Liver (tissue), 9 donors: Measurements from ENCODE around the gene ACOT7. TPM values are rescaled to one million over a fixed set of nuclear protein-coding genes. Genes with fewer than 3 reads are reported as not detected.

Source experiments
- DNase-seq: peaks from one replicate; pipeline ENCODE4 v3.0.0-alpha.2; 2017; ENCODE audit warnings: low spot score
- H3K27ac ChIP-seq, 2 donors: one replicate each; pipeline ENCODE4 v1.7.0; 2013; ENCODE audit warnings: inconsistent platforms in 2 of 2, low read length in 2 of 2, control low read depth in 1 of 2, low read depth in 1 of 2, mild to moderate bottlenecking in 1 of 2
- H3K27me3 ChIP-seq, 4 donors: one replicate each; pipeline versions ENCODE4 v1.6.1 to v1.7.0; 2013; ENCODE audit warnings: low read length in 3 of 4, inconsistent platforms in 1 of 4, mild to moderate bottlenecking in 1 of 4, moderate library complexity in 1 of 4; ENCODE audit not compliant: control insufficient read depth in 4 of 4, insufficient read depth in 4 of 4
- H3K36me3 ChIP-seq, 4 donors: one replicate each; pipeline versions ENCODE4 v1.6.1 to v1.7.0; 2013; ENCODE audit warnings: low read length in 3 of 4, mild to moderate bottlenecking in 3 of 4, low read depth in 1 of 4, moderate library complexity in 1 of 4; ENCODE audit not compliant: control insufficient read depth in 4 of 4, insufficient read depth in 3 of 4
- H3K4me1 ChIP-seq, 4 donors: one replicate each; pipeline versions ENCODE4 v1.6.1 to v1.7.0; 2013; ENCODE audit warnings: low read length in 3 of 4, mild to moderate bottlenecking in 3 of 4, moderate library complexity in 1 of 4; ENCODE audit not compliant: control insufficient read depth in 4 of 4, insufficient read depth in 4 of 4
- H3K4me3 ChIP-seq, 3 donors: one replicate each; pipeline versions ENCODE4 v1.6.1 to v1.7.0; 2013; ENCODE audit warnings: low read length in 3 of 3, control low read depth in 1 of 3, low read depth in 1 of 3, mild to moderate bottlenecking in 1 of 3
- H3K9ac ChIP-seq, 2 donors: one replicate each; pipeline ENCODE4 v1.7.0; 2013; ENCODE audit warnings: low read length in 2 of 2, mild to moderate bottlenecking in 2 of 2, moderate library complexity in 2 of 2, control low read depth in 1 of 2, low read depth in 1 of 2
- H3K9me3 ChIP-seq, 4 donors: one replicate each; pipeline versions ENCODE4 v1.6.1 to v1.7.0; 2013; ENCODE audit warnings: low read length in 3 of 4; ENCODE audit not compliant: control insufficient read depth in 4 of 4
- ATF3 ChIP-seq: IDR thresholded peaks from 2 replicates; pipeline ENCODE4 v1.6.1; 2016; ENCODE audit warnings: antibody characterized with exemption
- EGR1 ChIP-seq, 2 donors: IDR thresholded peaks; 2 replicates each; pipeline ENCODE4 v1.6.1; 2016 to 2018; ENCODE audit warnings: antibody characterized with exemption in 2 of 2, low read depth in 2 of 2
- FOXA2 ChIP-seq: IDR thresholded peaks from 2 replicates; pipeline ENCODE4 v1.6.1; 2016; ENCODE audit warnings: antibody characterized with exemption
- GABPA ChIP-seq, 2 donors: IDR thresholded peaks in 1 of 2; conservative IDR thresholded peaks in 1 of 2; 2 replicates each; pipeline ENCODE4 v1.6.1; 2016; ENCODE audit warnings: antibody characterized with exemption in 2 of 2, mild to moderate bottlenecking in 1 of 2, moderate library complexity in 1 of 2
- HNF4A ChIP-seq, 2 donors: conservative IDR thresholded peaks; 2 replicates each; pipeline ENCODE4 v1.6.1; 2016; ENCODE audit warnings: antibody characterized with exemption in 2 of 2, mild to moderate bottlenecking in 2 of 2
- HNF4G ChIP-seq: IDR thresholded peaks from 2 replicates; pipeline ENCODE4 v1.6.1; 2016; ENCODE audit warnings: antibody characterized with exemption
- JUND ChIP-seq, 2 donors: IDR thresholded peaks; 2 replicates each; pipeline ENCODE4 v1.6.1; 2016; ENCODE audit warnings: antibody characterized with exemption in 2 of 2
- MAX ChIP-seq: IDR thresholded peaks from 2 replicates; pipeline ENCODE4 v1.6.1; 2016; ENCODE audit warnings: antibody characterized with exemption
- RAD21 ChIP-seq, 2 donors: IDR thresholded peaks; 2 replicates each; pipeline ENCODE4 v1.6.1; 2016; ENCODE audit warnings: antibody characterized with exemption in 2 of 2, mild to moderate bottlenecking in 2 of 2
- RXRA ChIP-seq, 2 donors: IDR thresholded peaks; 2 replicates each; pipeline ENCODE4 v1.6.1; 2017 to 2018; ENCODE audit warnings: antibody characterized with exemption in 2 of 2, mild to moderate bottlenecking in 1 of 2
- SP1 ChIP-seq: IDR thresholded peaks from 2 replicates; pipeline ENCODE4 v1.6.1; 2018; ENCODE audit warnings: antibody characterized with exemption, mild to moderate bottlenecking
- TAF1 ChIP-seq: conservative IDR thresholded peaks from 2 replicates; pipeline ENCODE4 v1.6.1; 2016; ENCODE audit warnings: antibody characterized with exemption, mild to moderate bottlenecking
- YY1 ChIP-seq: IDR thresholded peaks from 2 replicates; pipeline ENCODE4 v1.6.1; 2016; ENCODE audit warnings: antibody characterized with exemption, mild to moderate bottlenecking
- WGBS: extraction: QIAGEN DNeasy Blood & Tissue Kit; methylation state at CpG from one replicate; pipeline ENCODE4 v1.1.7; 2013; 5-methylcytosine and 5-hydroxymethylcytosine counted together
- polyA plus RNA-seq, 2 donors: library from polyadenylated mRNA; stranded (reverse) in 1 of 2; unstranded in 1 of 2; fragments of 200-250 nt in 1 of 2; fragments of >200 nt in 1 of 2; fragmentation: Nextera tagmentation in 1 of 2; extraction: Ambion mirVana in 1 of 2; gene quantifications; one replicate each; pipeline versions ENCODE4 v1.2.1 to v1.2.3, GENCODE V29; 2013 to 2015
- total RNA-seq, 2 donors: library from RNA; depleted of rRNA; stranded (reverse); fragments of >200 nt; gene quantifications; one replicate each; pipeline ENCODE4 v1.2.3, GENCODE V29; 2014
- TF ChIP-seq, protein P1 (sequence below): fragments of 150-350 bp; IDR thresholded peaks from 2 replicates; pipeline ENCODE4 v1.5.1; 2017; ENCODE audit warnings: improper control_type of control experiment, low read depth, low read length; ENCODE audit not compliant: missing input control
- donor health status: healthy.
- donor health status: healthy.
- donor health status: healthy.
- donor health status: healthy.
- donor health status: healthy.

ACOT7 gene
- total and polyA plus RNA-seq, 4 donors = 8.7 to 14.4 (median 10.4) TPM

GRCh38 chr1:6259491-6260362 is 133.8 kb downstream of the ACOT7 start:
- TF ChIP-seq SP1 (peak; percentile 97), HNF4A (conservative IDR thresholded peaks at IDR 0.05) (peak; percentile 85 to 97), HNF4G (peak; percentile 65), MAX (no peak), RXRA (IDR thresholded peaks at IDR 0.05) (peak; percentile 83 to 98)
- DNase-seq = peak; percentile 57
- no peaks in the 10 kb centered on the region for H3K27me3 ChIP-seq
- peak overlapping the region in 2 of 3 donors; percentile 42 to 67 for H3K4me3 ChIP-seq
- H3K9me3 ChIP-seq = no peaks in the 10 kb centered on the region
- H3K27ac ChIP-seq = peak overlapping the region in 1 of 2 donors; percentile 14
- H3K36me3 ChIP-seq = no peaks in the 10 kb centered on the region
- 4% methylated on average over 46 of the region's 46 CpGs for WGBS
- no peak overlapping the region for H3K9ac ChIP-seq
- H3K4me1 ChIP-seq = peaks cover 11 to 27% (median 20%) of the 10 kb centered on the region in 4 donors

- Histone ChIP-seq H3K9ac (no peak overlapping the region), H3K9me3 (no peaks in the 10 kb centered on the region), H3K4me1 (peaks cover 11 to 27% (median 20%) of the 10 kb centered on the region in 4 donors), H3K36me3 (no peaks in the 10 kb centered on the region), H3K27ac (no peak overlapping the region), H3K4me3 (no peak overlapping the region), H3K27me3 (no peaks in the 10 kb centered on the region)
- 70% methylated on average over 10 of the region's 10 CpGs for WGBS
- no peak for TF ChIP-seq HNF4A (conservative IDR thresholded peaks at IDR 0.05)
- no peak for TF ChIP-seq EGR1 (IDR thresholded peaks at IDR 0.05; ENCODE audit: low read depth in 2 of 2)
- TF ChIP-seq TAF1 = no peak
- no peak for TF ChIP-seq GABPA (IDR thresholded peaks at IDR 0.05 in 1 of 2, conservative IDR thresholded peaks at IDR 0.05 in 1 of 2)
- TF ChIP-seq JUND (IDR thresholded peaks at IDR 0.05) = no peak
- no peak for TF ChIP-seq YY1
- no peak for TF ChIP-seq RXRA (IDR thresholded peaks at IDR 0.05)
- no peak for DNase-seq
Measured at GRCh38 chr1:6258675-6259074, 134.9 kb downstream of the ACOT7 start.

GRCh38 chr1:6257541-6258069 is 136.0 kb downstream of the ACOT7 start:
- peaks cover 11 to 27% (median 20%) of the 10 kb centered on the region in 4 donors for H3K4me1 ChIP-seq
- H3K9ac ChIP-seq = no peak overlapping the region
- WGBS = 91% methylated on average over 8 of the region's 8 CpGs

More at GRCh38 chr1:6257541-6258069, 136.0 kb downstream of the ACOT7 start:
- H3K27ac ChIP-seq = no peak overlapping the region
- H3K4me3 ChIP-seq = no peak overlapping the region
- DNase-seq = no peak
- no peaks in the 10 kb centered on the region for H3K9me3 ChIP-seq
- TF ChIP-seq HNF4A (conservative IDR thresholded peaks at IDR 0.05) (no peak), RAD21 (IDR thresholded peaks at IDR 0.05) (no peak), FOXA2 (no peak), ATF3 (no peak)
- TF ChIP-seq, protein P1, sequence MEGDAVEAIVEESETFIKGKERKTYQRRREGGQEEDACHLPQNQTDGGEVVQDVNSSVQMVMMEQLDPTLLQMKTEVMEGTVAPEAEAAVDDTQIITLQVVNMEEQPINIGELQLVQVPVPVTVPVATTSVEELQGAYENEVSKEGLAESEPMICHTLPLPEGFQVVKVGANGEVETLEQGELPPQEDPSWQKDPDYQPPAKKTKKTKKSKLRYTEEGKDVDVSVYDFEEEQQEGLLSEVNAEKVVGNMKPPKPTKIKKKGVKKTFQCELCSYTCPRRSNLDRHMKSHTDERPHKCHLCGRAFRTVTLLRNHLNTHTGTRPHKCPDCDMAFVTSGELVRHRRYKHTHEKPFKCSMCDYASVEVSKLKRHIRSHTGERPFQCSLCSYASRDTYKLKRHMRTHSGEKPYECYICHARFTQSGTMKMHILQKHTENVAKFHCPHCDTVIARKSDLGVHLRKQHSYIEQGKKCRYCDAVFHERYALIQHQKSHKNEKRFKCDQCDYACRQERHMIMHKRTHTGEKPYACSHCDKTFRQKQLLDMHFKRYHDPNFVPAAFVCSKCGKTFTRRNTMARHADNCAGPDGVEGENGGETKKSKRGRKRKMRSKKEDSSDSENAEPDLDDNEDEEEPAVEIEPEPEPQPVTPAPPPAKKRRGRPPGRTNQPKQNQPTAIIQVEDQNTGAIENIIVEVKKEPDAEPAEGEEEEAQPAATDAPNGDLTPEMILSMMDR = no peak
- H3K27me3 ChIP-seq = no peaks in the 10 kb centered on the region
- no peaks in the 10 kb centered on the region for H3K36me3 ChIP-seq
